K562 (cell line): ENCODE measurements around the gene MAN2B1. TPM values are rescaled to one million over a fixed set of nuclear protein-coding genes. Genes with fewer than 3 reads are reported as not detected.

ENCODE experiments used
- ATAC-seq: fragments of 200-7000 bp; cut with Tn5 transposase; 3 replicates; pipeline ENCODE4 v1.9.1; 2020; ENCODE audit warnings: moderate library complexity
- BruUV-seq: library from RNA; stranded (reverse); fragments of 400-500 nt; replicated peaks from 2 replicates; lab custom pipeline; 2021; lab: Mats Ljungman, UMichigan
- CTCF ChIA-PET: fragments of 300-600 bp; formaldehyde crosslinking; extraction: SDS; loops from one replicate; lab custom pipeline; 2021; ENCODE audit warnings: low intra/inter-chr PET ratio; lab: Yijun Ruan, JAX
- POLR2A ChIA-PET: fragments of 300-600, 350-650 bp; sonication (Branson Sonifier 250); formaldehyde crosslinking; extraction: SDS; loops from one replicate; lab custom pipeline; 2021; ENCODE audit warnings: antibody characterized with exemption, inconsistent platforms; lab: Yijun Ruan, JAX
- DNase-seq, 4 experiments: peaks; one replicate each; pipeline versions ENCODE4 v3.0.0 to v3.0.0-alpha.2; 2011 to 2018; ENCODE audit warnings: low spot score in 3 of 4, mixed read lengths in 3 of 4; ENCODE audit errors: extremely low read depth in 1 of 4
- FAIRE-seq: peaks from 2 replicates; lab custom pipeline; 2011; peaks lifted over from hg19 to GRCh38; lab: Jason Lieb, UNC
- H2AFZ ChIP-seq: 2 replicates; pipeline ENCODE4 v1.6.0; 2011; ENCODE audit warnings: low read depth, low read length, control low read depth, inconsistent platforms
- H3K27ac ChIP-seq: fragments of 200-600 bp; 3 replicates; pipeline ENCODE4 v1.8.0; 2011; ENCODE audit warnings: low read depth, mild to moderate bottlenecking, control low read depth, inconsistent platforms, low read length, moderate library complexity, mixed read lengths; ENCODE audit errors: extremely low read depth
- H3K27me3 ChIP-seq, 2 experiments: fragments of 300-600 bp in 1 of 2; 2 replicates in 1 of 2; 3 replicates in 1 of 2; pipeline versions ENCODE4 v1.6.0 to v1.8.0; 2011; ENCODE audit warnings: inconsistent platforms in 2 of 2, low read length in 2 of 2, mild to moderate bottlenecking in 1 of 2, mixed read lengths in 1 of 2, moderate library complexity in 1 of 2; ENCODE audit not compliant: control insufficient read depth in 2 of 2, insufficient read depth in 2 of 2
- H3K36me3 ChIP-seq: fragments of 300-600 bp; 3 replicates; pipeline ENCODE4 v1.8.0; 2011; ENCODE audit warnings: mild to moderate bottlenecking, low read length, inconsistent platforms; ENCODE audit not compliant: control insufficient read depth, insufficient read depth
- H3K4me1 ChIP-seq, 2 experiments: fragments of 200-600 bp in 1 of 2; replicated peaks in 1 of 2; 2 replicates in 1 of 2; 3 replicates in 1 of 2; pipeline versions ENCODE4 v1.5.1 to v1.8.0; 2011; ENCODE audit warnings: inconsistent platforms in 2 of 2, low read length in 2 of 2, mild to moderate bottlenecking in 1 of 2, mixed read lengths in 1 of 2, moderate library complexity in 1 of 2; ENCODE audit not compliant: control insufficient read depth in 2 of 2, insufficient read depth in 2 of 2
- H3K4me2 ChIP-seq: 2 replicates; pipeline ENCODE4 v1.6.1; 2011; ENCODE audit warnings: low read length, control low read depth, inconsistent platforms, mixed read lengths; ENCODE audit not compliant: insufficient read depth
- H3K4me3 ChIP-seq: fragments of 200-600 bp; sonication (generic), shearing (Covaris generic); 2 replicates; pipeline ENCODE4 v1.5.1; 2016; ENCODE audit warnings: control low read depth, inconsistent platforms
- H3K79me2 ChIP-seq: fragments of 200-600 bp; 3 replicates; pipeline ENCODE4 v1.8.0; 2011; ENCODE audit warnings: low read length, inconsistent platforms; ENCODE audit not compliant: control insufficient read depth, insufficient read depth
- H3K9ac ChIP-seq, 2 experiments: 2 replicates each; pipeline versions ENCODE4 v1.6.0 to v1.6.1; 2011; ENCODE audit warnings: low read depth in 2 of 2, low read length in 2 of 2, control low read depth in 1 of 2, inconsistent platforms in 1 of 2, mild to moderate bottlenecking in 1 of 2, mixed read lengths in 1 of 2; ENCODE audit not compliant: insufficient read depth in 1 of 2
- H3K9me1 ChIP-seq: one replicate; pipeline ENCODE4 v1.6.0; 2011; ENCODE audit warnings: inconsistent platforms, mild to moderate bottlenecking, low read length, moderate library complexity; ENCODE audit not compliant: control insufficient read depth, insufficient read depth
- H3K9me3 ChIP-seq: replicated peaks from 2 replicates; pipeline ENCODE4 v1.5.1; 2011; ENCODE audit warnings: low read depth, low read length, inconsistent platforms; ENCODE audit not compliant: control insufficient read depth, insufficient read depth
- H4K20me1 ChIP-seq: replicated peaks from 2 replicates; pipeline ENCODE4 v1.6.1; 2011; ENCODE audit warnings: low read length, inconsistent platforms, mixed read lengths; ENCODE audit not compliant: control insufficient read depth, insufficient read depth
- MEIS2 ChIP-seq: fragments of 450-650 bp; IDR thresholded peaks from 2 replicates; pipeline ENCODE4 v1.6.1; 2014; ENCODE audit warnings: mild to moderate bottlenecking; ENCODE audit not compliant: partially characterized antibody
- NFIC ChIP-seq: fragments of 450-650 bp; IDR thresholded peaks from 2 replicates; pipeline ENCODE4 v1.6.1; 2017; ENCODE audit warnings: mild to moderate bottlenecking, inconsistent platforms
- PBX2 ChIP-seq, 2 experiments: IDR thresholded peaks in 1 of 2; conservative IDR thresholded peaks in 1 of 2; 2 replicates each; pipeline ENCODE4 v1.6.1; 2016; ENCODE audit warnings: low read depth in 2 of 2, mild to moderate bottlenecking in 1 of 2, missing compliant biosample characterization in 1 of 2, missing genetic modification characterization in 1 of 2, moderate library complexity in 1 of 2
- PKNOX1 ChIP-seq: fragments of 450-650 bp; IDR thresholded peaks from 2 replicates; pipeline ENCODE4 v1.6.1; 2016
- ZNF512 ChIP-seq: IDR thresholded peaks from 2 replicates; pipeline ENCODE4 v1.6.1; 2016; ENCODE audit warnings: missing genetic modification characterization, missing compliant biosample characterization
- ZSCAN32 ChIP-seq: fragments of 450-650 bp; formaldehyde crosslinking; IDR thresholded peaks from 2 replicates; pipeline ENCODE4 v1.4.0; 2020; ENCODE audit warnings: mild to moderate bottlenecking, moderate library complexity
- WGBS: fragments of 100-300 bp; shearing (Covaris generic); methylation state at CpG from one replicate; pipeline ENCODE4 v1.1.6; 2016; ENCODE audit warnings: low coverage, mixed read lengths; ENCODE audit not compliant: insufficient coverage; ENCODE audit errors: missing lambda C conversion rate; 5-methylcytosine and 5-hydroxymethylcytosine counted together
- in situ Hi-C: fragments of 300-500 bp; cut with MboI; formaldehyde crosslinking; loops from 4 replicates; pipeline ENCODE4 v1.15.0; 2018; ENCODE audit warnings: inconsistent platforms, mixed read lengths
- intact Hi-C: fragments of 100-400 bp; cut with micrococcal nuclease; formaldehyde crosslinking; loops from 2 replicates; pipeline ENCODE4 v1.14.2; 2022
- polyA plus RNA-seq, 8 experiments: library from polyadenylated mRNA; depleted of rRNA in 4 of 8; stranded (reverse) in 5 of 8; unstranded in 3 of 8; fragments of >200 nt; fragmentation: Nextera tagmentation in 2 of 8; fragmentation: Illumina TruSeq in 1 of 8; extraction: Ambion mirVana in 2 of 8; extraction: Trizol in 1 of 8; gene quantifications; 2 replicates each; pipeline versions ENCODE4 v1.2.1 to v1.2.3, GENCODE V29; 2011 to 2014; ENCODE audit warnings: inconsistent platforms in 1 of 8, missing spikeins in 1 of 8
- total RNA-seq, 7 experiments: library from RNA; depleted of rRNA in 6 of 7; stranded (reverse); fragments of >200 nt in 6 of 7; fragmentation: Illumina TruSeq in 2 of 7; extraction: Trizol in 2 of 7; gene quantifications; 2 replicates each; pipeline versions ENCODE4 v1.2.1 to v1.2.3, GENCODE V29; 2011 to 2021; ENCODE audit warnings: low replicate concordance in 1 of 7

Gene MAN2B1
- total and polyA plus RNA-seq, 9 of the 15 experiments (the other 6 are each of a cell fraction or from before 2014, with no cell fraction given): 0.59 to 33.8 (median 11.4) TPM

- ChIA-PET CTCF (no interaction called here), POLR2A (interaction anchor here (0.6 to 4.3 kb wide), 4 partner anchors 9 to 107 kb away, joined by 4 to 21 read pairs (median 5); partner anchors contain the start of gene FBXW9)
- Histone ChIP-seq H3K79me2 (0 out of 3 replicates have a peak, but pooled peaks cover 2% of the 10 kb centered on the region), H3K9ac (no peak overlapping the region), H3K9me3 (no peaks in the 10 kb centered on the region), H3K9me1 (no peaks in the 10 kb centered on the region), H4K20me1 (no peaks in the 10 kb centered on the region), H3K4me1 (peaks cover 0 to 38% of the 10 kb centered on the region in 2 experiments; a peak in 2 of 5 replicates), H3K36me3 (peaks cover 28% of the 10 kb centered on the region; the same call in 1 of the 3 replicates), H3K4me2 (no peak overlapping the region), H3K4me3 (no peak overlapping the region), H2AFZ (no peak overlapping the region), H3K27ac (no peak overlapping the region), H3K27me3 (no peaks in the 10 kb centered on the region)
- ATAC-seq (no peak), FAIRE-seq (no peak), DNase-seq (no peak)
- in situ Hi-C loops (no loop called here), intact Hi-C loops (no loop called here)
- WGBS: 60% methylated on average over 3 of the region's 3 CpGs
- BruUV-seq: no TSS peak
- TF ChIP-seq ZNF512 (tag) (no peak), MEIS2 (peak; percentile 62), PKNOX1 (peak; percentile 68), ZSCAN32 (CRISPR knock-in tag) (no peak), NFIC (no peak), PBX2 (CRISPR knock-in tag; IDR thresholded peaks at IDR 0.05; ENCODE audit: low read depth) (no peak), PBX2 (tag; conservative IDR thresholded peaks at IDR 0.05; ENCODE audit: low read depth) (0 out of 2 replicates have a peak, but pooled peaks have one; percentile 27)
Observed at GRCh38 chr19:12685831-12686230, 19.3 kb upstream of the MAN2B1 start.
